ENCODE results near the gene ASS1.

Gene ASS1

GRCh38 chr9:130430232-130430631 is 14.5 kb upstream of the ASS1 start:
- H3K27ac ChIP-seq = no peak overlapping the region
- no peak for TF ChIP-seq CTCF (conservative IDR thresholded peaks at IDR 0.05)
- no peak for TF ChIP-seq ZFX (IDR thresholded peaks at IDR 0.05)

GRCh38 chr9:130430734-130431535 is 13.8 kb upstream of the ASS1 start:
- no peak for TF ChIP-seq ZFX (IDR thresholded peaks at IDR 0.05)
- no peak for TF ChIP-seq CTCF (conservative IDR thresholded peaks at IDR 0.05)

GRCh38 chr9:130431536-130432303 is 13.0 kb upstream of the ASS1 start:
- no peak overlapping the region for H3K27ac ChIP-seq

More at GRCh38 chr9:130430734-130431535, 13.8 kb upstream of the ASS1 start:
- no peak overlapping the region for H3K27ac ChIP-seq

GRCh38 chr9:130432362-130432761 is 12.4 kb upstream of the ASS1 start:
- no peak; the same call in 1 of the 2 replicates for TF ChIP-seq CTCF (conservative IDR thresholded peaks at IDR 0.05)
- no peak overlapping the region for H3K27ac ChIP-seq

More at GRCh38 chr9:130431536-130432303, 13.0 kb upstream of the ASS1 start:
- no peak for TF ChIP-seq CTCF (conservative IDR thresholded peaks at IDR 0.05)
- no peak for TF ChIP-seq ZFX (IDR thresholded peaks at IDR 0.05)

GRCh38 chr9:130432796-130433167 is 12.0 kb upstream of the ASS1 start:
- TF ChIP-seq ZFX (IDR thresholded peaks at IDR 0.05) = no peak
- TF ChIP-seq CTCF (conservative IDR thresholded peaks at IDR 0.05) = no peak
- no peak overlapping the region for H3K27ac ChIP-seq

GRCh38 chr9:130433168-130433946 is 11.4 kb upstream of the ASS1 start:
- H3K27ac ChIP-seq = no peak overlapping the region
- no peak for TF ChIP-seq ZFX (IDR thresholded peaks at IDR 0.05)
- TF ChIP-seq CTCF (conservative IDR thresholded peaks at IDR 0.05) = no peak

Data from C4-2B (cell line).